Ishikawa (cell line): ENCODE data around the gene IL17REL.

ENCODE experiments used
- CEBPB ChIP-seq: IDR thresholded peaks from 2 replicates; pipeline ENCODE4 v1.6.1; 2012
- CREB1 ChIP-seq: IDR thresholded peaks from 2 replicates; pipeline ENCODE4 v1.6.1; 2012; ENCODE audit warnings: low read depth
- EP300 ChIP-seq: IDR thresholded peaks from 2 replicates; pipeline ENCODE4 v1.6.1; 2012; ENCODE audit warnings: borderline replicate concordance
- RAD21 ChIP-seq: IDR thresholded peaks from 2 replicates; pipeline ENCODE4 v1.6.1; 2012; ENCODE audit warnings: low read depth
- TCF12 ChIP-seq: IDR thresholded peaks from 2 replicates; pipeline ENCODE4 v1.6.1; 2012; ENCODE audit warnings: low read depth
- YY1 ChIP-seq: IDR thresholded peaks from 2 replicates; pipeline ENCODE4 v1.6.1; 2012; ENCODE audit warnings: low read depth
- ZBTB7A ChIP-seq: IDR thresholded peaks from 2 replicates; pipeline ENCODE4 v1.6.1; 2012; ENCODE audit warnings: low read depth
- TF ChIP-seq, protein P1 (sequence below): IDR thresholded peaks from 2 replicates; pipeline ENCODE4 v1.6.1; 2012
- TF ChIP-seq, protein P2 (sequence below): IDR thresholded peaks from 2 replicates; pipeline ENCODE4 v1.6.1; 2012; ENCODE audit warnings: low read depth, mild to moderate bottlenecking

DNA sequence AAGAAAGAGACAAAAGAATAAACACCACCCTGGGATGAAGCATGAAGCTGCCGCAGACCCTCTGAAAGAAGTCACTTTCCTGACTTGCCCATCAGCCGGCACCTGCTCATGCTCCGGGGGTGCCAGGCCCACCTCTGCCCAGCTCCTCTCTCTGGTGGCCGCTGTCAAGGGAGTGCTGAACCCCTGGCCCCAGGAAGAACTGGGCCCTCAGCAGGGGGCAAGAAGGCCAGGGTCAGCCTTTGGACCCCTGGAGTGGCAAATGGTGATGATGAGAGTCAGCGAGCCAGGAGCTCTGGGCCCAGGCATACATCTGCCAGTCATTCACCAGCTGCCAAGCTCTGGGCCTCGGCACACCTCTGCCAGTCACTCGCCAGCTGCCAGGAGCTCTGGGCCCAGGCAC is 28.2 kb upstream of the IL17REL start:
- TF ChIP-seq ZBTB7A, result no peak
- TF ChIP-seq, protein P1, sequence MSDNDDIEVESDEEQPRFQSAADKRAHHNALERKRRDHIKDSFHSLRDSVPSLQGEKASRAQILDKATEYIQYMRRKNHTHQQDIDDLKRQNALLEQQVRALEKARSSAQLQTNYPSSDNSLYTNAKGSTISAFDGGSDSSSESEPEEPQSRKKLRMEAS, result no peak
- no peak for TF ChIP-seq CEBPB
- no peak for TF ChIP-seq YY1
- no peak for TF ChIP-seq EP300
- no peak for TF ChIP-seq TCF12
- TF ChIP-seq CREB1, result no peak
- TF ChIP-seq RAD21, result no peak
- TF ChIP-seq, protein P2, sequence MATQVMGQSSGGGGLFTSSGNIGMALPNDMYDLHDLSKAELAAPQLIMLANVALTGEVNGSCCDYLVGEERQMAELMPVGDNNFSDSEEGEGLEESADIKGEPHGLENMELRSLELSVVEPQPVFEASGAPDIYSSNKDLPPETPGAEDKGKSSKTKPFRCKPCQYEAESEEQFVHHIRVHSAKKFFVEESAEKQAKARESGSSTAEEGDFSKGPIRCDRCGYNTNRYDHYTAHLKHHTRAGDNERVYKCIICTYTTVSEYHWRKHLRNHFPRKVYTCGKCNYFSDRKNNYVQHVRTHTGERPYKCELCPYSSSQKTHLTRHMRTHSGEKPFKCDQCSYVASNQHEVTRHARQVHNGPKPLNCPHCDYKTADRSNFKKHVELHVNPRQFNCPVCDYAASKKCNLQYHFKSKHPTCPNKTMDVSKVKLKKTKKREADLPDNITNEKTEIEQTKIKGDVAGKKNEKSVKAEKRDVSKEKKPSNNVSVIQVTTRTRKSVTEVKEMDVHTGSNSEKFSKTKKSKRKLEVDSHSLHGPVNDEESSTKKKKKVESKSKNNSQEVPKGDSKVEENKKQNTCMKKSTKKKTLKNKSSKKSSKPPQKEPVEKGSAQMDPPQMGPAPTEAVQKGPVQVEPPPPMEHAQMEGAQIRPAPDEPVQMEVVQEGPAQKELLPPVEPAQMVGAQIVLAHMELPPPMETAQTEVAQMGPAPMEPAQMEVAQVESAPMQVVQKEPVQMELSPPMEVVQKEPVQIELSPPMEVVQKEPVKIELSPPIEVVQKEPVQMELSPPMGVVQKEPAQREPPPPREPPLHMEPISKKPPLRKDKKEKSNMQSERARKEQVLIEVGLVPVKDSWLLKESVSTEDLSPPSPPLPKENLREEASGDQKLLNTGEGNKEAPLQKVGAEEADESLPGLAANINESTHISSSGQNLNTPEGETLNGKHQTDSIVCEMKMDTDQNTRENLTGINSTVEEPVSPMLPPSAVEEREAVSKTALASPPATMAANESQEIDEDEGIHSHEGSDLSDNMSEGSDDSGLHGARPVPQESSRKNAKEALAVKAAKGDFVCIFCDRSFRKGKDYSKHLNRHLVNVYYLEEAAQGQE, result no peak
